IPS-18c (cell line): ENCODE measurements around the gene TRIM17.

Experiments used
- H3K4me3 ChIP-seq: 2 replicates; pipeline ENCODE4 v1.7.0; 2013; ENCODE audit warnings: low read depth, mild to moderate bottlenecking, low read length, moderate library complexity; ENCODE audit not compliant: insufficient read depth
- H3K9me3 ChIP-seq: one replicate; pipeline ENCODE4 v1.6.1; 2013; ENCODE audit warnings: mild to moderate bottlenecking, low read length, moderate library complexity; ENCODE audit not compliant: control insufficient read depth, insufficient read depth

The TRIM17 gene

GRCh38 chr1:228416217-228416933, at the start of gene TRIM17:
TRIM17 (minus strand) TSS chr1:228416861; CDS start chr1:228415072, 1,789 bp downstream.
- peak within 1 kb of the TSS; percentile 61 for H3K4me3 ChIP-seq
- peaks cover 4% of the 10 kb centered on the region for H3K9me3 ChIP-seq

GRCh38 chr1:228465571-228466146, 49.0 kb upstream of the TRIM17 start:
- H3K9me3 ChIP-seq, result no peaks in the 10 kb centered on the region
- H3K4me3 ChIP-seq, result peak overlapping the region; percentile 28

GRCh38 chr1:228465141-228465540, 48.5 kb upstream of the TRIM17 start:
- Histone ChIP-seq H3K4me3 (peak overlapping the region; percentile 60; the same call in 1 of the 2 replicates), H3K9me3 (no peaks in the 10 kb centered on the region)

GRCh38 chr1:228464487-228464983, 47.9 kb upstream of the TRIM17 start:
- Histone ChIP-seq H3K9me3 (no peaks in the 10 kb centered on the region), H3K4me3 (peak overlapping the region; percentile 60)

GRCh38 chr1:228463559-228464455, 47.1 kb upstream of the TRIM17 start:
- H3K4me3 ChIP-seq, result peak overlapping the region; percentile 49
- H3K9me3 ChIP-seq, result no peaks in the 10 kb centered on the region

- H3K9me3 ChIP-seq, result no peaks in the 10 kb centered on the region
These were observed 46.4 kb upstream of the TRIM17 start for GRCh38 chr1:228463009-228463558.

GRCh38 chr1:228462560-228462959, 45.9 kb upstream of the TRIM17 start:
- Histone ChIP-seq H3K4me3 (no peak overlapping the region), H3K9me3 (no peaks in the 10 kb centered on the region)

More at GRCh38 chr1:228463009-228463558, 46.4 kb upstream of the TRIM17 start:
- no peak overlapping the region; the same call in 1 of the 2 replicates for H3K4me3 ChIP-seq

- H3K4me3 ChIP-seq, result no peak overlapping the region
- H3K9me3 ChIP-seq, result no peaks in the 10 kb centered on the region
These were observed 44.2 kb upstream of the TRIM17 start for GRCh38 chr1:228460821-228461220.

- Histone ChIP-seq H3K9me3 (no peaks in the 10 kb centered on the region), H3K4me3 (peak overlapping the region; percentile 68)
These were observed 42.7 kb upstream of the TRIM17 start for GRCh38 chr1:228459091-228459993.

- H3K4me3 ChIP-seq, result peak overlapping the region; percentile 68
- no peaks in the 10 kb centered on the region for H3K9me3 ChIP-seq
These were observed 40.9 kb upstream of the TRIM17 start for GRCh38 chr1:228457396-228458176.

- no peaks in the 10 kb centered on the region for H3K9me3 ChIP-seq
- H3K4me3 ChIP-seq, result peak overlapping the region; percentile 68
These were observed 40.3 kb upstream of the TRIM17 start for GRCh38 chr1:228457017-228457395.

- H3K4me3 ChIP-seq, result peak overlapping the region; percentile 68
- no peaks in the 10 kb centered on the region for H3K9me3 ChIP-seq
These were observed 39.8 kb upstream of the TRIM17 start for GRCh38 chr1:228456252-228457016.

- Histone ChIP-seq H3K4me3 (peak overlapping the region; percentile 30; the same call in 1 of the 2 replicates), H3K9me3 (no peaks in the 10 kb centered on the region)
These were observed 39.1 kb upstream of the TRIM17 start for GRCh38 chr1:228455715-228456114.

- no peaks in the 10 kb centered on the region for H3K9me3 ChIP-seq
- no peak overlapping the region for H3K4me3 ChIP-seq
These were observed 37.6 kb upstream of the TRIM17 start for GRCh38 chr1:228454238-228454637.

GRCh38 chr1:228453614-228454013, 37.0 kb upstream of the TRIM17 start:
- Histone ChIP-seq H3K9me3 (no peaks in the 10 kb centered on the region), H3K4me3 (no peak overlapping the region)
